Endometrium (tissue), 2 donors: Measurements from ENCODE around the gene TP53TG5.

Experiments
- FAIRE-seq: peaks from 2 replicates; lab custom pipeline; 2012; peaks lifted over from hg19 to GRCh38; lab: Jason Lieb, UNC
- donor health status: control.
- donor health status: control.

The TP53TG5 gene

GRCh38 chr20:45378191-45378590 lies at the start of gene TP53TG5:
TP53TG5 (minus strand) TSS chr20:45378325; CDS start chr20:45378236, 89 bp downstream.
- FAIRE-seq = no peak

- no peak for FAIRE-seq
Observed at GRCh38 chr20:45427236-45428149, 49.4 kb upstream of the TP53TG5 start.

- no peak for FAIRE-seq
Observed at GRCh38 chr20:45426320-45427016, 48.3 kb upstream of the TP53TG5 start.

- no peak for FAIRE-seq
Observed at GRCh38 chr20:45425561-45425960, 47.4 kb upstream of the TP53TG5 start.

GRCh38 chr20:45423700-45424099 lies 45.6 kb upstream of the TP53TG5 start:
- FAIRE-seq = no peak

- FAIRE-seq = no peak
Observed at GRCh38 chr20:45420125-45420524, 42.0 kb upstream of the TP53TG5 start.

- no peak for FAIRE-seq
Observed at GRCh38 chr20:45419188-45420091, 41.3 kb upstream of the TP53TG5 start.

GRCh38 chr20:45416917-45417316 lies 38.8 kb upstream of the TP53TG5 start:
- no peak for FAIRE-seq

GRCh38 chr20:45415822-45416637 lies 37.9 kb upstream of the TP53TG5 start, which contains the start of gene PIGT:
PIGT (plus strand) TSS chr20:45416141; CDS start chr20:45416157, 16 bp downstream.
- no peak for FAIRE-seq

- FAIRE-seq = no peak
Observed at GRCh38 chr20:45413479-45413878, 35.4 kb upstream of the TP53TG5 start.

- no peak for FAIRE-seq
Observed at GRCh38 chr20:45412653-45413052, 34.5 kb upstream of the TP53TG5 start.

- FAIRE-seq = no peak
Observed at GRCh38 chr20:45410887-45411286, 32.8 kb upstream of the TP53TG5 start.

- FAIRE-seq = no peak
Observed at GRCh38 chr20:45409521-45410272, 31.6 kb upstream of the TP53TG5 start.

- no peak for FAIRE-seq
Observed at GRCh38 chr20:45408646-45409213, 30.6 kb upstream of the TP53TG5 start.

- FAIRE-seq = no peak
Observed at GRCh38 chr20:45407783-45408645, 29.9 kb upstream of the TP53TG5 start, which contains the start of gene DBNDD2. DBNDD2 (plus strand) TSS chr20:45408289; CDS start chr20:45408468, 179 bp downstream.

- FAIRE-seq = no peak
Observed at GRCh38 chr20:45407067-45407745, 29.1 kb upstream of the TP53TG5 start.

- no peak for FAIRE-seq
Observed at GRCh38 chr20:45406260-45407066, 28.3 kb upstream of the TP53TG5 start.
